HL-60/S4 treated with retinoic acid at 250 ng/mL for 4 days and 3 days (cell line): ENCODE results near the gene MAP3K20.
"Not testable (repeated sequence)": the region's sequence is repeated elsewhere in the genome, so short reads cannot be mapped to it uniquely, and the experiment has no call there.

Source experiments
- in situ Hi-C: fragments of 300-500 bp; cut with MboI; formaldehyde crosslinking; loops from 2 replicates; pipeline ENCODE4 v1.7.0; 2022; ENCODE audit warnings: low sequenced_read_pairs

Gene MAP3K20

GRCh38 chr2:173300458-173300857, 224.8 kb downstream of the MAP3K20 start:
- in situ Hi-C loops: no loop called here

GRCh38 chr2:173301549-173301948, 225.9 kb downstream of the MAP3K20 start:
- in situ Hi-C loops: not testable (repeated sequence)

- in situ Hi-C loops: no loop called here
Measured at GRCh38 chr2:173305303-173305702, 229.7 kb downstream of the MAP3K20 start.

- in situ Hi-C loops: no loop called here
Measured at GRCh38 chr2:173307293-173307692, 231.6 kb downstream of the MAP3K20 start.

- in situ Hi-C loops: not testable (repeated sequence)
Measured at GRCh38 chr2:173309370-173309769, 233.7 kb downstream of the MAP3K20 start.

GRCh38 chr2:173311844-173312606, 236.4 kb downstream of the MAP3K20 start:
- in situ Hi-C loops: no loop called here
